Measurements from ENCODE around the gene LRMDA.

The LRMDA gene

DNA sequence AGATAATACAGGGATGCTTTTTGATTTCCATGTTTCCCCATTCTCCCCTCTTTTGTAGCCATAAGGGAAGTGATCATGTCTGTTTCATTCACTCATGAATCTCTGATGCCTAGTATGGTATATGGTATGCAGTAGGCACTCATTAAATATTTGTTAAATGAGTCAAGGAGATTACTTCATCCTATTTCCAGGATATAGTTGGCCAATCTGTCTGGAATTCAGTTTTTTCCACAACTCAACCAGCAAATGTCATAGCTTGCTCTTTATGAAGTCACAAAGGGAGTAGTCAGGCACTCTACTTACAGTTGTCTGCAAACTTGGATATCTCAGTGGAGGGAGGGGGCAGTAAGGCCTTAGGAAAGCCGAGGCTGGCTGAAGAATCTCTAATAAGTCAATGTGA is 853.6 kb downstream of the LRMDA start:
- Histone ChIP-seq H3K27me3 (ENCODE audit: insufficient read depth, low read length) (no peaks in the 10 kb centered on the region), H3K79me2 (ENCODE audit: control insufficient read depth, insufficient read depth, low read length, unreplicated experiment) (no peaks in the 10 kb centered on the region), H2AFZ (ENCODE audit: low read length, unreplicated experiment) (no peak overlapping the region), H3K4me3 (ENCODE audit: low read depth, low read length) (no peak overlapping the region), H3K36me3 (ENCODE audit: insufficient read depth, low read length) (no peaks in the 10 kb centered on the region), H3K27ac (ENCODE audit: low read depth, low read length) (no peak overlapping the region; the same call in 1 of the 2 replicates), H3K4me1 (ENCODE audit: control insufficient read depth, insufficient read depth, low read length, unreplicated experiment) (peaks cover 19% of the 10 kb centered on the region)

DNA sequence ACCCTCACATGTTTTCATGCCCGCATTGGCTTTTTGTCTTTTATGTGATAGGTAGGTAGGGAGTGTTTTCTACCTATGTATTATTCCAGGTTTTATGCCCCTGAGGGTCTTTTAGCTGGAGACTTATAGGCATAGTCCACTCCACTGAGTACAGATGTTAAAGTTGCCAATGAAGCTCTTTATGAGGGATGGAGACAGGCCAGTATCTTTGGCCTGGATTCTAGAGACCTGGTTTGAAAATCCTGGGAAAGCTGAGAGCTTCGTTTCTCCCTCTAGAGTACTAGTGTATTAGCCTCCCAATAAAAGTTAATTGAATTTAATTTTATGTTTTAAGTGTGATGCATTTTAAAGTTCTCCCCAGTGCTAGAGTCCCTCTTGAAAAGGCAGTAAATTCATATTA is 854.1 kb downstream of the LRMDA start:
- no peaks in the 10 kb centered on the region for H3K27me3 ChIP-seq (ENCODE audit: insufficient read depth, low read length)
- no peak overlapping the region; the same call in 1 of the 2 replicates for H3K27ac ChIP-seq (ENCODE audit: low read depth, low read length)
- peaks cover 19% of the 10 kb centered on the region for H3K4me1 ChIP-seq (ENCODE audit: control insufficient read depth, insufficient read depth, low read length, unreplicated experiment)
- no peaks in the 10 kb centered on the region for H3K79me2 ChIP-seq (ENCODE audit: control insufficient read depth, insufficient read depth, low read length, unreplicated experiment)
- no peak overlapping the region for H3K4me3 ChIP-seq (ENCODE audit: low read depth, low read length)
- H3K36me3 ChIP-seq (ENCODE audit: insufficient read depth, low read length): no peaks in the 10 kb centered on the region
- H2AFZ ChIP-seq (ENCODE audit: low read length, unreplicated experiment): no peak overlapping the region

DNA sequence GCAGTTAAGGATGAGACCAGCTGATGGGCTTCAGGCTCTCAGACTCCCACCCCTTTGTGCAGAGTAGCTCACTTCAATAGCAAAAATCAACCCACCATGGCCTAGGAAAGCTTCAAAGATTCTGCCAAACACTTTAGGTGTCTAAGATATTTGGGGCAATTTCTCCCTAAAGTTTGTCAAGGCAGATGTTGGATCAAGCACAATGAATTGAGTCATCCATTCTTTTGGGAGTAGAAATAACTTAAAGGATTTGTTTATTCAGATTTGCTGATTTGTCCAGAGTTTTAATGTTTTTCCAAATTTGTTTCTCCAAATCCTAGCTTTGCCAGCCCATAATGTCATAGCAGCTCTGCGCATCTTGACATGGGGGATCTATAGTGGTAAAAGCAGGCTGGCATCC is 855.1 kb downstream of the LRMDA start:
- H3K79me2 ChIP-seq (ENCODE audit: control insufficient read depth, insufficient read depth, low read length, unreplicated experiment): no peaks in the 10 kb centered on the region
- no peak overlapping the region for H3K27ac ChIP-seq (ENCODE audit: low read depth, low read length)
- no peaks in the 10 kb centered on the region for H3K27me3 ChIP-seq (ENCODE audit: insufficient read depth, low read length)
- no peaks in the 10 kb centered on the region for H3K36me3 ChIP-seq (ENCODE audit: insufficient read depth, low read length)
- no peak overlapping the region for H2AFZ ChIP-seq (ENCODE audit: low read length, unreplicated experiment)
- no peak overlapping the region for H3K4me3 ChIP-seq (ENCODE audit: low read depth, low read length)
- H3K4me1 ChIP-seq (ENCODE audit: control insufficient read depth, insufficient read depth, low read length, unreplicated experiment): peaks cover 19% of the 10 kb centered on the region

DNA sequence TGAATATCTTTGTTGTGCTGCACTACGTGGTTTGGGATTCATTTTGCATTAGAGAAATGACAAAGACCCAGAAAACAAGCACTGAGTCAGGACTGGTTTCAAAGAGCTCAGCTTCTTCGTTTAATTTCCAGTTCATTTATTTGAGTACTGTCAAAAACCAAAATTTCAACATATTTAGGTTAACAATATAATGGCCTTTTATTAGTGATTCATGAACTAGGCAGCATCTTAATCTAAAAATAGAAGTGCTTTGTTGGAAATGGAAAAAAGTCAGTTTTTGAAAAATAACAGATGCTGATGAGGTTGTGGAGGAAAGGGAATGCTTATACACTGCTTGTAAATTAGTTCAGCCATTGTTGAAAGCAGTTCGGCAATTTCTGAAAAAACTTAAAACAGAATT is 856.4 kb downstream of the LRMDA start:
- Histone ChIP-seq H3K27me3 (ENCODE audit: insufficient read depth, low read length) (no peaks in the 10 kb centered on the region), H3K27ac (ENCODE audit: low read depth, low read length) (no peak overlapping the region), H2AFZ (ENCODE audit: low read length, unreplicated experiment) (no peak overlapping the region)

DNA sequence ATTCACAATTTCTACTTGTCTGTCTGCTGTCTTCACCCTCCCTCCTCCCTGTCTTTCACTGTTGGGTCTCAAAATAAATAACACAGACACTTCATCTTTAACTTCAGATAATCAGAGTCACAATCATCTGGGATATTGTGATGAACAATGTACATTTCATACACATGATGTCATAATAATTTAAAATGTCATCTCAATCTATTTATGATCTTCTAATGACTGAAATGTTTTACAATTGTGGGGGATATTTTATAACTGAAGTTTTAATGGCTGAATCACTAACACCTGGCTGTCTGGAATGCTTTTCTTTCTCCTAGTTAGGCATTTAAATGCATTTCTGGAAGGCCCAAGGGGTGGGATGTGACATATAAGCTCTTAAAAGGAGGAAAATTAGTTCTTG is 859.8 kb downstream of the LRMDA start:
- no peak overlapping the region for H3K27ac ChIP-seq (ENCODE audit: low read depth, low read length)
- no peak overlapping the region for H3K4me3 ChIP-seq (ENCODE audit: low read depth, low read length)
- H2AFZ ChIP-seq (ENCODE audit: low read length, unreplicated experiment): no peak overlapping the region
- H3K4me1 ChIP-seq (ENCODE audit: control insufficient read depth, insufficient read depth, low read length, unreplicated experiment): peaks cover 14% of the 10 kb centered on the region
- no peaks in the 10 kb centered on the region for H3K36me3 ChIP-seq (ENCODE audit: insufficient read depth, low read length)
- H3K79me2 ChIP-seq (ENCODE audit: control insufficient read depth, insufficient read depth, low read length, unreplicated experiment): no peaks in the 10 kb centered on the region
- no peaks in the 10 kb centered on the region for H3K27me3 ChIP-seq (ENCODE audit: insufficient read depth, low read length)

More for the DNA sequence above, 856.4 kb downstream of the LRMDA start:
- H3K79me2 ChIP-seq (ENCODE audit: control insufficient read depth, insufficient read depth, low read length, unreplicated experiment): no peaks in the 10 kb centered on the region
- H3K4me3 ChIP-seq (ENCODE audit: low read depth, low read length): no peak overlapping the region
- H3K36me3 ChIP-seq (ENCODE audit: insufficient read depth, low read length): no peaks in the 10 kb centered on the region
- H3K4me1 ChIP-seq (ENCODE audit: control insufficient read depth, insufficient read depth, low read length, unreplicated experiment): peaks cover 19% of the 10 kb centered on the region

DNA sequence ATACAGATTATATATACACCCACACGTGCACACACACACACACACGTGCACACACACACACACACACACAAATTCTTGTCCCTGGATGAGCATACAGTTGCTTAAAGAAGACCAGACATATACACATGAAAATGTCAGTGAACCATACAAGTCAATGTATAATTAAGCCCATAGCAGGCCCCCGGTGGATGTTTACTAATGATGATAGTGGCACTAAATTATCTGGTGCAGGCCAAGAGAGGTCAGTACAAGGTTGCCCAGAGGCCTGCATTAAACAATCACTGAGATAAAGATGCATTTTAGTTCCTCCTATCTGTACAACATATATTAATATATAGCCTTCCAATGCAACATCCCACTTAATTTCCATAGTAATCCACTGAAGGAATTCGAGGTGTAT is 860.5 kb downstream of the LRMDA start:
- peaks cover 8% of the 10 kb centered on the region for H3K4me1 ChIP-seq (ENCODE audit: control insufficient read depth, insufficient read depth, low read length, unreplicated experiment)
- no peak overlapping the region for H3K27ac ChIP-seq (ENCODE audit: low read depth, low read length)
- no peaks in the 10 kb centered on the region for H3K36me3 ChIP-seq (ENCODE audit: insufficient read depth, low read length)
- H3K27me3 ChIP-seq (ENCODE audit: insufficient read depth, low read length): no peaks in the 10 kb centered on the region
- H3K4me3 ChIP-seq (ENCODE audit: low read depth, low read length): no peak overlapping the region
- no peak overlapping the region for H2AFZ ChIP-seq (ENCODE audit: low read length, unreplicated experiment)
- H3K79me2 ChIP-seq (ENCODE audit: control insufficient read depth, insufficient read depth, low read length, unreplicated experiment): no peaks in the 10 kb centered on the region

DNA sequence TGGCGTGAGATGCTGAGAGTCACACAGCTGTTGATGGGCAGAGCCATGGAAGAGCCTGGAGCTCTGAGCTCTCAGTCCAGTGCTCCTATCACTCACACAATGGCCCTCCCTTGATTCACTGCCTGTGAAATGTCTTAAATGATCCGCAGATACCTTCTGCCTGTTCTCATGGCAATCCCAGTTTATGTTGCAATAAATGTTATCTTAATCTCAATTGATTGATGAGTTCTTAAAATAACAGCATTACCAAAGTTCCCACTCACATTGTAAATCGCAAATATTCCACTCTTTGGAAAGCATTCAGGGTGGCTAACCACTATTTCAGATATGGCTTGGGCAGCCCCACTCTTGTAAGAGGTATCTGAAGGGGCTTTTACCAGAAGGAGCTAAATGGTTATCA is 865.5 kb downstream of the LRMDA start:
- H3K36me3 ChIP-seq (ENCODE audit: insufficient read depth, low read length): no peaks in the 10 kb centered on the region
- no peaks in the 10 kb centered on the region for H3K79me2 ChIP-seq (ENCODE audit: control insufficient read depth, insufficient read depth, low read length, unreplicated experiment)
- no peaks in the 10 kb centered on the region for H3K27me3 ChIP-seq (ENCODE audit: insufficient read depth, low read length)
- no peaks in the 10 kb centered on the region for H3K4me1 ChIP-seq (ENCODE audit: control insufficient read depth, insufficient read depth, low read length, unreplicated experiment)
- H3K4me3 ChIP-seq (ENCODE audit: low read depth, low read length): no peak overlapping the region
- no peak overlapping the region for H2AFZ ChIP-seq (ENCODE audit: low read length, unreplicated experiment)
- no peak overlapping the region for H3K27ac ChIP-seq (ENCODE audit: low read depth, low read length)

DNA sequence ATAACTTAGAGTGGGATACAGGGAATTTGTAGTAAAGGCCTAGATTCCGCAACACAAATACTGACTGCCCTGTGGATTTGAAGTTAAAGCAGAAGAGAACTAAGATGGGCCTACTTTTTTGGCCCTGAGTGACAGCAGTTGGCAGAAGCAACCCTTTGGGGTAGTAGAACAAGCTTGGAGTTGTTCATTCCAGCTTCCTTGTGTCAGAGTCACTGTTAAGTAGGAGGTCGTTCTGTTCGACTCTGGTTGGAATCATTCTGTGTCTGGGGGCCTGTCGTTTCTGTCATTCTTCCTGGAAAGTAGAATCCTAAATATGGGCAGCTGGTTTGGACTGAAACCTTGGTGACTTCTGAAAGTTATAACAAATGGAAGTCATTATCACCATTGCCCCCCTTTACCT is 865.9 kb downstream of the LRMDA start:
- Histone ChIP-seq H3K4me3 (ENCODE audit: low read depth, low read length) (no peak overlapping the region), H2AFZ (ENCODE audit: low read length, unreplicated experiment) (no peak overlapping the region), H3K27me3 (ENCODE audit: insufficient read depth, low read length) (no peaks in the 10 kb centered on the region), H3K36me3 (ENCODE audit: insufficient read depth, low read length) (no peaks in the 10 kb centered on the region), H3K79me2 (ENCODE audit: control insufficient read depth, insufficient read depth, low read length, unreplicated experiment) (no peaks in the 10 kb centered on the region), H3K27ac (ENCODE audit: low read depth, low read length) (no peak overlapping the region), H3K4me1 (ENCODE audit: control insufficient read depth, insufficient read depth, low read length, unreplicated experiment) (no peaks in the 10 kb centered on the region)

DNA sequence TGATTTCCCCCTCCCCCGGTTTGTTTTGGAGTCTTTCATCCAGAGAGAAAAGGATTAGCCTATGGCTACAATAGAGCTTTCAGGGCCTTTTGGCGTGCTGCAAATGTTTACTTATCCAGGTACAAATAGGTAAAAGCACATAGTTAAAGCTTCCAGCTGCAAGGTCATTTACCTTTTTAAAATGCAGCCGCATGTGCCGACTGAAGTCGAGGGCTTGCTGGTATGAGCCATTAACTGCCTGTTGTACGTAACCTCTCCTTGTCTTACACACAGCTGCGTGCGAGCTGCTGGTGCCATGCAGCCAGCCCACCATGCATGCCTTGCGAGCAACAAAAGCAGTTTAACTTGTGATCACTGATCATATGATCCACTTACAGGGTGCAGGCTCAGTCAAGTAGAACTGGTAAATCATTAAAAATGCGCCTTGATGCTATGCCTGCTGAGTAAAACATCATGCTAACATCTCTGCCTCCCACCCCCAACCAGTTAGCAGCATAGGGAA is 866.4 kb downstream of the LRMDA start:
- Histone ChIP-seq H2AFZ (ENCODE audit: low read length, unreplicated experiment) (no peak overlapping the region), H3K4me3 (ENCODE audit: low read depth, low read length) (no peak overlapping the region), H3K27me3 (ENCODE audit: insufficient read depth, low read length) (no peaks in the 10 kb centered on the region), H3K36me3 (ENCODE audit: insufficient read depth, low read length) (no peaks in the 10 kb centered on the region), H3K79me2 (ENCODE audit: control insufficient read depth, insufficient read depth, low read length, unreplicated experiment) (no peaks in the 10 kb centered on the region), H3K4me1 (ENCODE audit: control insufficient read depth, insufficient read depth, low read length, unreplicated experiment) (no peaks in the 10 kb centered on the region), H3K27ac (ENCODE audit: low read depth, low read length) (no peak overlapping the region)

DNA sequence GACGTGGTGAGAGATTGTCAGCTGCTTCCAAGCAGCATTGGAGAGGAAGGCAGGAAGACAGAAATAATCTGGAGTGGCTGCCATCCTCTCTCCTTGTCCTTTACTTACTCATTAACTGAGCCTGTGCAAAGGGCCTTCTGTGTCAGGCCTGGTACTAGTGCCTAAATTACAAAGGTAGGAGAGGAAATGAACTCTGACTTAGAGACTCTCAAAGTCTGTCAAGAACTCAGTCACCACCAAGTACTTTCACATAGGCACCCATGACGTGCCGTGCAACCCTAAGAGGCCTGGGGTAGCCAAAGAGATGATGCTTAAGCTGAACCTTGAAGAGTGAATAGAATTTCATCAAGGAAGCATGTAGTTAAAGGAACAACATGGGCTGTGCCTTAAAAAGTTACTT is 866.9 kb downstream of the LRMDA start:
- no peaks in the 10 kb centered on the region for H3K27me3 ChIP-seq (ENCODE audit: insufficient read depth, low read length)
- no peaks in the 10 kb centered on the region for H3K36me3 ChIP-seq (ENCODE audit: insufficient read depth, low read length)
- H2AFZ ChIP-seq (ENCODE audit: low read length, unreplicated experiment): no peak overlapping the region
- no peak overlapping the region for H3K27ac ChIP-seq (ENCODE audit: low read depth, low read length)
- H3K4me1 ChIP-seq (ENCODE audit: control insufficient read depth, insufficient read depth, low read length, unreplicated experiment): no peaks in the 10 kb centered on the region
- H3K79me2 ChIP-seq (ENCODE audit: control insufficient read depth, insufficient read depth, low read length, unreplicated experiment): no peaks in the 10 kb centered on the region
- no peak overlapping the region for H3K4me3 ChIP-seq (ENCODE audit: low read depth, low read length)

DNA sequence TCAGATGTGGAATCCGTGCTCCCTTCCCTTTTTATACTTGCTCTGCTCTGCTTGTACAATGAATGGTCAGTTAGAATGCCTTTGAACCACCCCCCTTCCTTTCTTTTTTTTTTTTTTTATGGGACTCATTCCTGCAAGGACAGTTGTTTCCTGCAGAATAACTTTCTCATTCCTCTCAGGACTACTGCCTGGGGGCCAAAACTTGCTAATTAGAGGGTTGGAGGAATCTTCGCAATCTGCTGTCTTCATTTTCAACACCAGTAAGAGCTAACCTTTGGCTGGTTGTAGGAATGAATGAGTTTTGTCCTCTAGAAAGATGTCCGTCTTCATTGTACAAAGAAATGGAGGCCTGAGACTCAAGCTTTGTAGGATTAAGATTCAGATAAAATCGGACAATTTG is 868.1 kb downstream of the LRMDA start:
- no peaks in the 10 kb centered on the region for H3K79me2 ChIP-seq (ENCODE audit: control insufficient read depth, insufficient read depth, low read length, unreplicated experiment)
- H3K4me3 ChIP-seq (ENCODE audit: low read depth, low read length): no peak overlapping the region

More for the DNA sequence above, 868.1 kb downstream of the LRMDA start:
- no peaks in the 10 kb centered on the region for H3K27me3 ChIP-seq (ENCODE audit: insufficient read depth, low read length)
- H3K27ac ChIP-seq (ENCODE audit: low read depth, low read length): no peak overlapping the region
- no peaks in the 10 kb centered on the region for H3K36me3 ChIP-seq (ENCODE audit: insufficient read depth, low read length)
- H2AFZ ChIP-seq (ENCODE audit: low read length, unreplicated experiment): no peak overlapping the region
- no peaks in the 10 kb centered on the region for H3K4me1 ChIP-seq (ENCODE audit: control insufficient read depth, insufficient read depth, low read length, unreplicated experiment)

Measured in ACC112 (cell line).